Measurements from ENCODE around the gene PASK.

DNA sequence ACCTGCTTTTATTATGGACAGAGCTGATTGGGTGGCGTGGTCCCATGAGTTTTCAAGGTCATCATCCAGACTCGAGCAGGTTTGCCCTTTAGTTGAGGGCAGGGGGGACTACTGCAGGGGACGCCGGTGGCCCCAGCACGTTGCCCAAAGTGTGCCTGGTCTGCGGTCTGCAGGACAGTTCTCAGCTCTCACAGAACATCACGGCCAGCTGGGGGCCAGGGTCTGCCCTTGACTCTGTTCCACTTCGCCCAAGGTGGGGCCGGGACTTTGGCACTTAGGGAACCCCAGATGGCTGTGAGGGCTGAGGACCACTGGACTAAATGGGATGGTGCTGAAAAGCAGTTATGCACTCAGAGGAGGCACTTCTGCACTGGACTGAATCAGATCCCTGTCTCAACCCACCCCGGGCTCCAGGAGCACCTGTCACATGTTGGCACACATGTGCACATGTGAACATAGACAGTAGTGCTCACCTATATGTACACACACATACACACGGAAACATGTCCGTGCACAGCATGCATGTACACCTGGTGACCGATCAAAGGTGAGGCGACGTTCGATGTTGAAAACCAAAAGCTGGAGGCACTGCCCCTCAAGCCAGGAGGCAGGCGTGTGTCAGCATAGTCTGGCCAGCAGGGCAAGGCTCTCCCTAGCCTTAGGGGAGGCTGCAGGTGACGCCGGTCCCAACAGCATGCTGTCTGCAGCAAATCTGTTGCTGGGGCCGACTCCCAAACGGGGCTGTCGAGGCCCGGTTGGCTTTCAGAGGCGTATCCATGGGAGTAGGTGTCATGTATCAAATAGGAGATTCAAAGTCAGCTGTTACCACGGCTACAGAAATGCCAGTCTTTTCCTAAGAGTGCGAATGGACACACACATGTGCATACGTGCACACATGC is 49.4 kb upstream of the PASK start:
- TF ChIP-seq CEBPB (IDR thresholded peaks at IDR 0.05; ENCODE audit: low read depth, low read length) (no peak), POLR2A (IDR thresholded peaks at IDR 0.05; ENCODE audit: low read depth, low read length) (no peak), MAZ (IDR thresholded peaks at IDR 0.05; ENCODE audit: borderline replicate concordance, low read depth, low read length) (no peak), RFX5 (IDR thresholded peaks at IDR 0.05; ENCODE audit: low read depth, low read length) (no peak), RCOR1 (IDR thresholded peaks at IDR 0.05; ENCODE audit: insufficient replicate concordance, low read length) (no peak)
- TF ChIP-seq, protein P1, sequence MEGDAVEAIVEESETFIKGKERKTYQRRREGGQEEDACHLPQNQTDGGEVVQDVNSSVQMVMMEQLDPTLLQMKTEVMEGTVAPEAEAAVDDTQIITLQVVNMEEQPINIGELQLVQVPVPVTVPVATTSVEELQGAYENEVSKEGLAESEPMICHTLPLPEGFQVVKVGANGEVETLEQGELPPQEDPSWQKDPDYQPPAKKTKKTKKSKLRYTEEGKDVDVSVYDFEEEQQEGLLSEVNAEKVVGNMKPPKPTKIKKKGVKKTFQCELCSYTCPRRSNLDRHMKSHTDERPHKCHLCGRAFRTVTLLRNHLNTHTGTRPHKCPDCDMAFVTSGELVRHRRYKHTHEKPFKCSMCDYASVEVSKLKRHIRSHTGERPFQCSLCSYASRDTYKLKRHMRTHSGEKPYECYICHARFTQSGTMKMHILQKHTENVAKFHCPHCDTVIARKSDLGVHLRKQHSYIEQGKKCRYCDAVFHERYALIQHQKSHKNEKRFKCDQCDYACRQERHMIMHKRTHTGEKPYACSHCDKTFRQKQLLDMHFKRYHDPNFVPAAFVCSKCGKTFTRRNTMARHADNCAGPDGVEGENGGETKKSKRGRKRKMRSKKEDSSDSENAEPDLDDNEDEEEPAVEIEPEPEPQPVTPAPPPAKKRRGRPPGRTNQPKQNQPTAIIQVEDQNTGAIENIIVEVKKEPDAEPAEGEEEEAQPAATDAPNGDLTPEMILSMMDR (conservative IDR thresholded peaks at IDR 0.05; ENCODE audit: low read depth, low read length), result no peak
- TF ChIP-seq, protein P2, sequence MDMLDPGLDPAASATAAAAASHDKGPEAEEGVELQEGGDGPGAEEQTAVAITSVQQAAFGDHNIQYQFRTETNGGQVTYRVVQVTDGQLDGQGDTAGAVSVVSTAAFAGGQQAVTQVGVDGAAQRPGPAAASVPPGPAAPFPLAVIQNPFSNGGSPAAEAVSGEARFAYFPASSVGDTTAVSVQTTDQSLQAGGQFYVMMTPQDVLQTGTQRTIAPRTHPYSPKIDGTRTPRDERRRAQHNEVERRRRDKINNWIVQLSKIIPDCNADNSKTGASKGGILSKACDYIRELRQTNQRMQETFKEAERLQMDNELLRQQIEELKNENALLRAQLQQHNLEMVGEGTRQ (IDR thresholded peaks at IDR 0.05; ENCODE audit: low read depth, low read length), result no peak

Measured in IMR-90 (cell line).